NCI-H345 treated with DMSO at 0.1 percent for 48 hours (cell line): ENCODE measurements around the gene ATIC.
"Not testable (repeated sequence)": the region's sequence is repeated elsewhere in the genome, so short reads cannot be mapped to it uniquely, and the experiment has no call there.

Source experiments
- DNase-seq: peaks from one replicate; lab custom pipeline; 2025; ENCODE audit not compliant: unreplicated experiment; lab: John Stamatoyannopoulos, UW

The ATIC gene

GRCh38 chr2:215360059-215360458 is 48.2 kb downstream of the ATIC start:
- not testable (repeated sequence) for DNase-seq

- no peak for DNase-seq
Observed at GRCh38 chr2:215360596-215360995, 48.7 kb downstream of the ATIC start.

GRCh38 chr2:215361211-215361875 is 49.5 kb downstream of the ATIC start:
- DNase-seq: no peak

- no peak for DNase-seq
Observed at GRCh38 chr2:215361876-215362561, 50.2 kb downstream of the ATIC start.

- DNase-seq: no peak
Observed at GRCh38 chr2:215362562-215362904, 50.7 kb downstream of the ATIC start.

GRCh38 chr2:215363039-215363438 is 51.2 kb downstream of the ATIC start:
- DNase-seq: no peak

- no peak for DNase-seq
Observed at GRCh38 chr2:215363461-215364156, 51.8 kb downstream of the ATIC start.

- no peak for DNase-seq
Observed at GRCh38 chr2:215364157-215365155, 52.6 kb downstream of the ATIC start.

GRCh38 chr2:215365184-215365658 is 53.4 kb downstream of the ATIC start:
- DNase-seq: no peak

- no peak for DNase-seq
Observed at GRCh38 chr2:215366440-215367032, 54.7 kb downstream of the ATIC start.

- no peak for DNase-seq
Observed at GRCh38 chr2:215367662-215368492, 56.0 kb downstream of the ATIC start.

- DNase-seq: no peak
Observed at GRCh38 chr2:215368493-215368809, 56.6 kb downstream of the ATIC start.

GRCh38 chr2:215369181-215369760 is 57.4 kb downstream of the ATIC start:
- no peak for DNase-seq

GRCh38 chr2:215370112-215370965 is 58.5 kb downstream of the ATIC start:
- no peak for DNase-seq

GRCh38 chr2:215371915-215372897 is 60.3 kb downstream of the ATIC start:
- no peak for DNase-seq

GRCh38 chr2:215372968-215373649 is 61.2 kb downstream of the ATIC start:
- no peak for DNase-seq

GRCh38 chr2:215374002-215374401 is 62.1 kb downstream of the ATIC start:
- no peak for DNase-seq
